ENCODE results near the gene NPB.

The NPB gene

DNA sequence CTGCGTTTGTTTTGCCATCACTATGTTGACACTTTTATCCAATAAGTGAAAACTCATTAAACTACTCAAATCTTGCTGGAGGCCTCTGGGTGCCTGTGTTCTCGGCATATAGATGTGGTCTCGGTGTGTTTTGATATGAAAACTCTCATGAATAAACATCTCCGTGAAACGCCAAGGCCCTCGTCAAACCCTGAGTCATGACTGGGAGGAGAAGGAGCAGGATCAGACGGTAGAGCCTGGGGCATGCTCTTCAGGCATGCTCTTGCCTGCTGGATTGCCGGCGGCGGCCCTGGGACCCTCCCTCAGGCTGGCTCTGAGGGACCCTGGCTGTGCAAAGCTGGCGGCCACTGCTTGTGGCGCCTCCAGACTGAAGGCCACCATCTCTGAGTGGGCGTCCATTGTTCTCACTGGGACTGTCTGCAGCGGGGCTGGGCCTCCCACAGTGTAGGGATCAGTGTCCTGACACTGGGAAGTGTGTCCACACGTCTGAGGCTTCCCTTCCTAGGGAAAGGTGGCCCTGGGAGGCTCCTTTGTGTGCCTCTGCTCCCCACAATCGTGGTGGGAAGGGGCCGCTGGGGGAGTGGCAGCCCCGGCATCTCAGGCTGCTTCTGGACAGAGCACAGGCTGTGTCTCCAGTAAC, 1.7 kb upstream of the NPB start:
- DNase-seq = no peak

DNA sequence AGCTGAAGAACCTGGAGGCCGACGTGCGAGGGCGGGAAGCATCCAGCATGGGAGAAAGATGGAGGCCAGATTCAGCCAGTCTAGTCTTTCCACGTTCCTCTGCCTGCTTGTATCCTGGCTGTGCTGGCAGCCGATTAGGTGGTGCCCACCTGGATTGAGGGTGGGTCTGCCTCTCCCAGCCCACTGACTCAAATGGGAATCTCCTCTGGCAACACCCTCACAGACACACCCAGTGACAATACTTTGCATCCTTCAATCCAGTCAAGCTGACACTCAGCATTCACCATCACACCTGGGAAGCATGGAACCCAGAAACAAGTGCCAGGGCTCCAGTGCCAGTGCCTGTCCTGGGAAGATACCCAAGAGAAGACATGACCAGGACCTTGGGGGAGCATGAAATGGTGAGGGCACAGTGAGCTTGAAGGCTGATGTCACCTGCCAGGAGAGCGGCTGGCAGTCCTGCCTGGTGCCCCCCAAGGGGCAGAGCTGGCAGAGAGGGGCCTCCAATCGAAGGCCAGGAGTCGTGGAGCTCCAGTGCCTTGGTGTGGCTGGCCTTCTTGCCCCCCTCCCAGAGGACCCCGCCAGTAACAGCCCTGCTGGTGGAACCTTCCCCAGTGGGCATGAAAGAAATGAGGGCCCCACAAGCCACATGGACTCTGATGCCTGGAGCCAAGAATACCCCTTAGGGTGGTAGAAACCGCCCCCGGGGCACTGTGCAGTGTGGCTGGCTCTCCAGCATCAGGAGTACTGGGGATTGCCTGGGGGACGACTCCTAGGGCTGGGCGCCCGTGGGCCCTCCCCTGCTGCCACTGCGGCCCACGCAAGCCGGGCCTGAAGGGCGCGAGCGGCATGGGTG, 643 bp upstream of the NPB start:
- DNase-seq = no peak

DNA sequence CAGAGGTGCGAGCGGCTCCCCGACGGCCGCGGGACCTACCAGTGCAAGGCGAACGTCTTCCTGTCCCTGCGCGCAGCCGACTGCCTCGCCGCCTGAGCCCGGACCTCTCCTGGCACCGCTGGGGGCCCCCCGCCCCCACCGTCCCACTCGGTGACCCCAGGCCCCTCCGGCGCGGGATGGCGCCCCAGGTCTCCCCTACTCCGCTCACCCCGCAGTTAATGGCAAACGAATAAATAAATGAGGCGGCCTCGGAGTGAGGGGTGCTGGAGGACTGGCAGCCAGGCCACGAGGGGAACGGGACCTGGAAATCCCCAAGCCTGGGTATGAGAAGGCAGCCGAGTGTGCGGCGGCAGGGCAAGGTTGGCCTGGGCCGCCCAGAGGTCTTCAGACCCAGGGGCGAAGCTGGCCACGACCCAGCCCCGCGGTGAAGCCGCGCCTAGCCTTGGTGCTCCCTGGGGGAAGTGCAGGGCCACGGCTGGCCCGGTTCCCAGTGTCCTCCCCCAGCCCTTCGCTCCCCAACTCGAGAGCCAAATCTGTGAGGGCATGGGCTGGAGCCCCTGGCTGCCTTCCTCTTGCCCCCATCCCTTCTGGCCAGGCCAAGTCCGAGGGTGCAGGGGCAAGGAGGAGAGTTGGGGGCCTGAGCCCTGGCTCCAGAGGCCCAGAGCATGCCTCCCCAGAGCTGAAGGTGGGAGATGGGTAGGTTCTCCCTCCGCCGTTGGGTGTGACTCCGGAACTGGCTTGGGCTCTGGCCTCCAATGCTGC, 796 bp downstream of the NPB start:
- no peak for DNase-seq

DNA sequence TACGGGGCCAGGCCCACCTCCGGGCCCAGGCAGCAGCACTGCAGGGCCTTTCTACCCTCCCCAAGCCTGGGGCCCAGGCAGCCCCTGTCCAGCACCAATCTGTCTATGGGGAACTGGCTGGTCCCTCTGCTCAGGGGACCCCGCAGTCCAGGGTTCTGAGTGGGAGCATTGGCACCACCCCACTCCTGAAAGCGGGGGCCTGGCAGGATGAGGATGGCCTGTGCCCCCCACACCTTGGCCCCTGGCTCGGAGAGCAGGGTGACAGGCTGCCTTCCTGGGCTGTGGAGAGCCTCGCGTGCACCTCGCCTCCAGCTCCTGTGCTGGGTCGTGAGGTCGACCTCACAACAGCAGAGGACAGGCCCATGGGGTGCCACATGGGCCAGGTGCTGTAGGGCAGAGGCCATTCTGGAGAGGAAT, 1.4 kb downstream of the NPB start:
- no peak for DNase-seq

DNA sequence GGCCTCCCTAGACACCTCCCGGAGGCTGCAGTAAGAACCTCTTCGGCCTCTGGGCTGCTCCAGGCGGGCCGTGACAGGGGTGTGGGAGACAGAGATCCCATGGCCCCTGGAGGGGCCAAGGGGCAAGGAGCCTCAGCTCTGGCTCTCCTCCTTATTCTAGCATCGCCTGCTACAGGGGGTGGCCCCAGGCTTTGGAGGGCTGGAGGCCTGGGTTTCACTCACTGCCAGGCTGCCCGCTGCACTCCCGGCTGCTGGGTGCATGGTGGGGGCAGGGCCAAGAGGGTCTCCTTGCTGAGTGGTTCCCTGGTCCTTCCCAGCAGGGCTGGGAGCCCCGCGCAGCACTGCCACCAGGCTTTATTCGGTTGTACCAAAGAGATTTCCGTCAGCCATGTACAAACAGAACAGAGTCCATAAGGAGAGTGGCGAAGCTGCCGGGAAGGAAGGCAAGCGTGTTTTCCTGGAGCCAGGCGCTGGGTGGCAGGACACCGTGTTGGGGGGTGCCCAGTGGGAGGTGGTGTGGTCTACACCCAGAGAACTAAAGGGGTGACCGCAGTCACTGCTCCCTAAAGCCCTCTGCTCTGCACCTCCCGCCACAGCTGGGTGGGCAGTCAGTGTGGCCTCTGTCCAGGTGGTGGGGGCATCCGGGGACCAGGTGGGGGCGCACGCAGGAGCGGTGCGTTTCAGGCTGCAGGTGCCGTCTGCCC, 2.0 kb downstream of the NPB start:
- DNase-seq = no peak

DNA sequence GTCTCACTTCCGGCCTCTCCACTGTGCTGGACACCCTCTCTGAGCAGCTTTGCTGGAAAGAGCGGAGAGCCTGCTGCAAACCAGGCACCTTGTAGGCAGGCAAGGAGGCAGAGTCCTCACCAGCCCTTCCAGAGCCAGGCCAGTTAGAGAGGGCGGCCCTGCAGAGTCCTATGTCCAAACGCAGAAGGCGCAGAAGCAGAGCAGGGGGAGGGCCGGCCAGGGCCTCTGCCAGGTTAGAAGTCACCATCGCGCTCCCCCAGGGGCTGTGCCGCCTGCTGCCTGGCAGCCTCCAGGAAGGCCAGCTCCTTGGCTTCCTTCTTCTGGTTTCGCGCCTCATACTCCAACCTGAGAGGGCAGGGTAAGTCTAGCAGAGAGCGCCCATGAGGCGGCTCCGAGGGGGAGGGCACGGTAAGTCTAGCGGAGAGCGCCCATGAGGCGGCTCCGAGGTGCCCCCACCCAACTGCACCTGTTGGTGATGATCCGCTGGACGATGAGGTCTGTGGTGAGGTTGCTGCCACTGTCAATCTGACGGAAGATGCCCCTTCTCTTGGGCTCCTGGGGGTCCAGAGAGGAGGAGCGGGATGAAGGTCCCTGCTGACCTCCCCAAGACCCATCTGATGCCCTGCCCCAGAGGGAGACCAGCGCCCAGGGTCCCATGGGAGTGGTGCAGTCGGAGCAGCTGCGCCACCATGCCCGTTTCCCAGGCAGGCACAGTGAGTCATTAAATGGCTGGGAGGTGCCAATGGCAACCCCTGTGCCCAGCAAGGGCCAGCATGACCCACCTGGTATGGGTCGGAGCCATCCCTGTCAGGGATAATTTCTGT, 2.8 kb downstream of the NPB start:
- no peak for DNase-seq

DNA sequence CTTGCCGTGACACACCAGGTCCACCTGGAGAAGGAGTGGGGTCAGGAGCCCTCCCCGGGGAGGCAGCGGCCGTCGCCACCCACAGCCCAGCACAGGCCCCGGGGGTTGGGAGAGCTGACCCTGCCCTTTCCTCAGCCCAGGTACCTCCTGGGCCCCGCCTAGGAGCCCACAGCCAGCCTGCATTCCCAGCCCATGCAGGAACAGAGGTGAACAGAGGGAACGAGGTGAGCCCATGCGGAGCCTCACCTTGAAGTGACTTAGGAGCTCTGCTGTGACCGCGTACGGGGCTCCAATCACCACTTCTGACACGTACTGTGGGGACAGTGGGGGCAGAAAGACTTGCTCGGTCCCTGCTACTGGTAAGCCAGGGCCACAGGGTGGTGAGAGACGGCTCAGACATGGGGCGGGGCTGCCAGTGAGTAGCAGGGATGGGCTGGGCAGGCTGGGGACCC, 3.4 kb downstream of the NPB start:
- no peak for DNase-seq

DNA sequence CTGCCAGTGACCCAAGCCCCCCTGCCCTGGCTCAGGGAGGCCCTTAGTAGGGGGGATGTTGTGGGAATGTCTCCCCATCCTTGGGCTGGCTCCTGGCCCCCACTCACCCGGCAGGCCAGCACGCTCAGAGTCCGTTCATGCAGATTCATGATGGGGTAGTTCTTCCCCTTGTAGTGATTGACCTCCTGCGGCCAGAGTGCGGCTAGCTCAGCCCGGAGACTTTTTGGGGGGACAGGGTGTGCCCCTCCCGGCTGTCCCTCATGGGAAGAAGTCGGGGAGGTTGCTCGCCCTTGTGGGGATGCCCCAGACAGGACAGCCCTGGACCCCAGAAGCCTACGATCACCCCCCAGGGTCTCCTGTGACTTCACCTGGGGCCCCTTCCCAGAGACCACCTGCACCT, 4.0 kb downstream of the NPB start:
- no peak for DNase-seq

DNA sequence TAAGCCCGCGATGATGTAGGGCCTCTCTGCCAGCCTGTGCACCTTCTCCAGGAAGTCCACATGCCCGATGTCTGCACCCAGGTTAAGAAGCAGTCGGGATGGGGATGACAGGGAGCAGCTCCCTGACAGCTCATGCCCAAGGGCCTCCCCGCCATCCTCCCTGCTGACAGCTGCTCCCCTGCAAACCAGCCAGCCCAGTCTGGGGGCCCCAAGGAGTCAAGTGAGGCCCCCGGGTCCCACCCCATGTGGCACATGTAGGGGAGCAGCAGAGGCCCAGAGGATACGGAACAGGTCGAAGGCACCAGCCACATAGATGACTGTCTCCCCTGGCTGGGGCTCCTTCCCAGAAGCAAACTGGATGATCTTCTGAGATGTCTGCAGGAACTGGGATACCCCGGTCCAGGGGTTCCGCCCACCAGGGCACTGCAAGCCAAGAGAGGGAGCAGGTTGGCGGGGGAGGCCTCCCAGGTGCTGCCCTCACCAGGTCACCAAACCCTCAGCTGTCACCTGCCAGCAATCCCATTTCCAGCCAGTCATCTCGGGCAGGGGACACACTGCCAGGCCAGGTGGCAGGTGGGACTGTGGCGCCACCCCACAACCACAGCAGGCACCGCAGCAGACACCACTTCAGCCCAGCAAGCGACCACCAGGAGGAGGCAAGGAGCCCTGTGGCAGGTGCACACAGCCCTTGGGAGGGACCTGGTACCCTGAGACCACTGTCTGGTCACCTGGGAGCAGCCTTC, 4.6 kb downstream of the NPB start:
- no peak for DNase-seq

DNA sequence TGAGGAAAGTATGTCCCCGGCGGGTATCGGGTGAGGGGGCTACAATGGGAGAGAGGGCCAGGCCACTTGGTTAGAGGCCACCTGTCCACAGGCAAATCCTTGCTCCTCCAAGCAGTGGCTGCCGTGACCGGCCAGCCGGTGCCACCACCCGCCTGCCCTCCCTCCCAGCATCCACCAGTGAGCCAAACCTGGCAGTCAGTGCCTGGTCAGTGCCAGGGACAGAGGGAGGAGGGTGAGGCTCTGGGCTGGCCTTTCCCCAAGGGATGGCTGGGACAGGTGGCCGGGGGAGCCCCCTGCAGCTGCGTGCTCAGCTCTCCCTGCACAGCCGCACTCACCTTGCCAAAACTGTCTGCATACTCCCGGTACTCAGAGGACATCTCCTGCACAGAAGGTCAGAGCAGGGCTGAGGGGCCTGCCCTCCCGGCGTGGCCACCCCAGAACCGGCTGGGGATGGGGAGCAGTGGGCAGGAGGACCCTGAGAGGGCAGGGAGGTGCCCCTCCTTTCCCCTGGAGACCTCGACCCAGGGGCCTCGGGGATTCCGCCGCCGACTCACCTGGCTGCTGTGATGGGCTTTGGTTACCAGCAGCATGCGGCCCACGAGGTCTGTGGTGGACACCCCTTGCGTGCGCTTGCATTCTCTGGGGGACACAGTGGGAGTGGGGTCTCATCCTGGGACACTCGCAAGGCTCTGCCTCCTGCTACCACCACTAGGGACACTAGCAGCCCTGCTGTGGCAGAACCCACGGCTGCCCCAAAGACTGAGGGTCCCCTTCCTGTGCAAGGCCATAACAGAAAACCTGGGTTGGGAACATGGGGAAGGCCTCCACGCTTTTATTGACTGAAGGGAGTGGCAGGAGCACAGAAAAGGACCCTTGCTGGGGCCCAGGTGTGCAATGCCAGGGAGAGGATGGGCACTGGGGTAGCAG, 5.4 kb downstream of the NPB start:
- DNase-seq = no peak

DNA sequence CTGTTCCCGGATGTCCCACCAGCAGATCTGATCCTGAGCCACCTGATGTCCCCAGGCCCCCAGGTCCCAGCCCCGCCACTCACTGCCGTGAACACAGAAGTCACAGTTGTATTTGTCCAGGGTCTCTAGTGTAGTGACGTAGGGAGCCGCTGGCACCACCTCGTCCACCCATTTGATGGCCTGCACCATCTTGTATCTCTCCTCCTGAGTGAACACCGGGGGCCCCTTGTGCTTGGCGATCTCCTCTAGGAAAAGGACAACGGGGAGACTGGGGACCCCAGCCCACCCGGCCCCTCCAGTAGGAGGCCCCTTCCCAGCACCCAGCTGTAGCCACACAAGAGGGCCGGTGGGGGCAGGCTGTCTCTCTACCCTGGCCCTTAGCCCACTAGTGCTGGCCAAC, 6.8 kb downstream of the NPB start:
- DNase-seq = no peak

DNA sequence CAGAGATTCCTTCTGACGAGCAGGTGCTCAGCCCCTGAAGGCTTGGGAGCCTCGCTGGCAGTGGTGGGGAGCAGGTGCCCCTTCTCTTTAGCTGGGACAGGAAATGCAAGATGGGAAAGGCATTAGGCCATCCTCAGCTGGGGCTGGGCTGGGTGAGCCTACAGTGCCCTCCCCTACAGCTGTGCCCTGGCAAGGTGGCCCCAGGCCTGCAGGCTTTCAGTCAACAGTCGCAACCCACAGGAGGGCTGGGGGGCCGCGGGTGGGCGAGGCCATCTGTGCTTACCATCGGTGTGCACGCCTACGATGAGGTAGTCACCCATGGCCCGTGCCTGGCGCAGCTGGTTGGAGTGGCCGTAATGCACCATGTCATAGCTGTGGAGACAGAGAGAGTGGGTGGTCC, 7.2 kb downstream of the NPB start:
- no peak for DNase-seq

DNA sequence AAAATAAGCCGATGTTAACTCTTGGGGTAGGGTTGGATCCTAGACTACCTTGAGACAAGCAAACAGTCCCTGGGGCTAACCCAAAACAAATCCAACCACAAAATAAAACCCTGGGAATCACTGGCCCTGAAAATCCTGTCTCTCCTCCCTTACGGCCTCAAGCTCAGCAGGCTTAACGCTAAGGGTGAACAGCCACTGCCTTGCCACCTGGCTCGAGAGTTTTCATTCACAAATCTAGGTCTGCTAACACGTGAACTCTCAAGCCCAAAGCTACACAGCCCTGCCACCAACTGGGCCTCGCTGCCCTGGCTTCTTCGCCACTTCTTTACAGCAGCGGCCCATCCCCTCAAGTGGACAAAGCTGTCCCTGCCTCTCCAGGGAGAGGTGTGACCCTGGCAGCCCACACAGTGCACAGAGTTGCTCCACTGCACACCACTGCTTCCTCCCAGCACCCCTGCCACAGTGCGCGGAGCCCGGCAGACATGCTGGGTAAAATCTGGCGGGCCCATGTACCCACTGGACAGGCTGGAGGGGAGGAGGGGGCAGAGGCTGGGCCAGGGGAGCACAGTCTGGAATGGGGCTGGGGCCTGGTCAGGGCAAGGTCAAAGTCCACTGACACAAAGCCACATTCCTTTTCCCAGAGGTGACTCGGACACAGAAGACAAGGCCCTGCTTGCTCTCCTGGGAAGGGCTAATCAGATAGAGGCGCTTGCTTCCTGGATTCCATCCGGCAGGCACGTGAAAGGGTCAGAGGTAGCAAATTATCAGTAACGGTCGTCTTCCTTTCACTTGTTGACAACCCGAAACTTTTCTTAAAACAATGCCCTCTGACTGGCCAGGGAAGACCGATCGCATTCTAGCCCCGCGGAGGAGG, 8.2 kb downstream of the NPB start:
- no peak for DNase-seq

DNA sequence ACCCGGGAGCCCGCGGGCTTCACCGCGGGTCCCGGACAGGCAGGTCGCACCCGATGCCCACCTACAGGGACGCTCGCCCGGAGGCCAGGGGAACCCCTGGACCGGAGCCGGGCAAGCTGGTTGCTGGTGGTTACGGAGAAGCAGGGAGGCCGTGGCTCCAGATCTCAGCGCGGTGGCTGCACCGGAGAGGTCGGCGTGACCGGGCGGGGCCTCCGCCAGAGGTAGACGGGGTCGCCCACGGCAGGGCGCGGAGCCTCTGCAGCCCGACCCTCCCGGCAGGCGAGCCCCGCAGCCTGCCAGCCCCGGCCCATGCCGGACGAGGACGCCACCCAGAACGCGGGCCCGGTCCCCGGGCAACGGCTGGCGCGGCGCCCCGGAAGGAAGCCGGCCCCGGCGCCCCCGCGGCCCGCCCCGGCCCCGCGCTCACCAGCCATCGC, 8.8 kb downstream of the NPB start:
- DNase-seq = peak; percentile 28

DNA sequence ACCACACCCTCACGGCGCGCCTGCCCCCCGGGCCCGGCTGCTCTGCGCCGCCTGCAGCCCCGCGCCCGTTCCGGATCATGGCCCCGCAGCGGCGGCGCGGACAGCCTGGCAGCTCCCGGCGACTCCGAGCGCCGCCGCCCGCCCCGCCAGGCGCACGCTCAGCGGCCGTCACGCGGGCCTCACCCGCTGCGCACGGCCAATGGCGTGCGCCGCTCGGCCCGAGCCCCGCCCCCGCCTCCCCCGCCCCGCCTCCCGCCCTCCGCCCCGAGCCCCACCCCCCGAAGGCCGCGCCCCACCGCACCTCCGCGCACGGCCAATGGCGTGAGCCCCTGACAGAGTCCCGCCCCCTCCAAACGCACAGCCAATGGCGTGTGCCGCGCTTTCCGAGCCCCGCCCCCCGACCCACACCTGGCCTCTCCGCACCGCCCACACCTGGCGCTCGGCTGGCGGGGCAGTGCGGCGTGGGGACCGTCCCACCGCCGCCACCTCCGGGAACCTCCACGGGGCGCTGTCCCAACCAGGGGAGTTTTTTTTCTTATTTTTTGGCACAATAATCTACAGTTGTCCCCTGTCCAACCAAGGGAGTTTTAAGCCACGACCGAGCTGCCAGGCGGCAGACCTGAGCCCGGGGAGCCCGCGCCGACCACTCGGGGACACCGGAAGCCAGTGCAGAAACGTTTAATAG, 9.4 kb downstream of the NPB start, which contains the start of gene PCYT2:
TSS of gene PCYT2 (minus strand) at position 123 of the 685 bp plus-strand sequence. CDS start at position 79, 44 bp downstream.
- DNase-seq = peak; percentile 93

DNA sequence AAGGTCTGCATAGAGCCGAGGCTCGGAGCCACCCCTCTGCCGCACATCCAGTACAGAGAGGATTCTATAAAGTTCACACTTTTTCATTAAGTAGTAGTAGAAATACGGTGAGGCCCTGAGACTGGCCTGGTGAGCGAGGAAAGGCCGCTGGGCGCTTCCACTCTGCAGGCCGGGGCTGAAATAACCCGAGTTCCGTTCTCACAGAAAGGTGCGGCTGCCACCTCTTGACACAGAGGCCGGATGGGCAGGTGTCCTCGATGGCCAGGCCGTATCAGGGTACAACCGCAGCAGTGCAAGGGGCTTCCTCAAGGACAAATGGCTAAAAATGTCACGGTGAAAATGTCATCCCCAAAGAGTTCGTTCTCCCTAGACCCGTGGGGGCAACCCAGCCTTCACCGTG, 9.9 kb downstream of the NPB start:
- no peak for DNase-seq

DNA sequence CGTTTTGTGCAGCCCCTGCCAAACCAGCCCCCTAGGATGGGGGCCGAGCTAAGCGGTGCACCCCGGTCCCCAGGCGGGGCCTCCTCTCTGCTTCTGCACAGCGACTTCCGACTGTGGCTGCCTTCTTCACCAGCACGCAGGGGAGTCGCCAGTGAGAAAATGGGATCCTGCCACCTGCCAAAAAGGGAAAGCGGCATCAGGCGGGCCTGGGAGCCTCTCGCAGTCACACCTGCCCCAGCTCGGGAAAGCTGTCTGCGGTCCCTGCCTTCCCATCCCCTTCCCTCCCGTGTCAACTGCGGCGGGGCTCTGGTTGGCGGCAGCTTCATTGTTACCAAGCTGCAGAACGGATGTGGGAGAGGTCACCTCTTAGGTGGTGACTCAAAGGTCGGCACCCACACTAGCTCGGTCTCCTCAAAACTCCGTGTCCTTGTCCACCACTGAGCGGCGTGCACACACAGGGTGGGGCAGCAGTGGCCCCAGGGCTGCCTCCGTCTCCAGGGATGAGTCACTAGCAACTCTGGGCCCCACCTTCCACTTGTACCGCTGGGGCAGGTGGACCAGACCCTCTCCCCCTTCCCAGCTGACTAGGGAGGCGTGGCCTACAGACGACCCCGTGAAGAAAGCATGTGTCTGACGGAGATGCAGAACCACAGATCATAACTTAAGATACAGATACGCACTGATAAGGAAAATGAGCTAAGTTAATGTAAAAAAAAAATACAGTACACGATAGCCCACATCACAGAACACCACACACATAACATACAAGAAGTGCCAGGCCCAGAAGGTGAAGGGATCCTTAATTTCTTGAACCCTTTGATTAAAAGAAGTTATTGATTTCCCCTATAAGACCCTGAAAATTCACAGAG, 10.6 kb downstream of the NPB start:
- no peak for DNase-seq
